Measurements from ENCODE around the gene PFDN4.

PFDN4 gene

DNA sequence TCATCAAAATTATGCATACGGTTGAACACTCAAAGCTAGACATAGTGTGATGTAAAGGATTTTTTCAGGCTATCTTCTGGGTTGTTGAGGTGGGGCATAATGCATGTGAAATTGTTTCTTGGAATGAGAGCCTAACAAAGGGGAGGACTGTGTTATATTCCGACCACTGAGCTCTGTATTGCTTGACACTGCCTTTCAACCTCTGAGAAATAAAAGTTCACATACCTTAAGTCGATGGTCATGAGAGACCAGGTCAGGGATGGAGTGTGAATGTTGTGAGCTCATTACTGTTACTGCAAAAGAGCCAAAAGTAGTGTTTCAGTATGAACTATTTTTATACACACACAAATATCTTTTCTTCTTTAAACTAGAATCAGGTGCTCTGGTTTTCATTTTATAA, 5.0 kb downstream of the PFDN4 start:
- H3K27ac ChIP-seq = no peak overlapping the region
- TF ChIP-seq ZFX (IDR thresholded peaks at IDR 0.05; ENCODE audit: borderline replicate concordance) = no peak

- no peak for TF ChIP-seq ZFX (IDR thresholded peaks at IDR 0.05; ENCODE audit: borderline replicate concordance)
- TF ChIP-seq, protein P1, sequence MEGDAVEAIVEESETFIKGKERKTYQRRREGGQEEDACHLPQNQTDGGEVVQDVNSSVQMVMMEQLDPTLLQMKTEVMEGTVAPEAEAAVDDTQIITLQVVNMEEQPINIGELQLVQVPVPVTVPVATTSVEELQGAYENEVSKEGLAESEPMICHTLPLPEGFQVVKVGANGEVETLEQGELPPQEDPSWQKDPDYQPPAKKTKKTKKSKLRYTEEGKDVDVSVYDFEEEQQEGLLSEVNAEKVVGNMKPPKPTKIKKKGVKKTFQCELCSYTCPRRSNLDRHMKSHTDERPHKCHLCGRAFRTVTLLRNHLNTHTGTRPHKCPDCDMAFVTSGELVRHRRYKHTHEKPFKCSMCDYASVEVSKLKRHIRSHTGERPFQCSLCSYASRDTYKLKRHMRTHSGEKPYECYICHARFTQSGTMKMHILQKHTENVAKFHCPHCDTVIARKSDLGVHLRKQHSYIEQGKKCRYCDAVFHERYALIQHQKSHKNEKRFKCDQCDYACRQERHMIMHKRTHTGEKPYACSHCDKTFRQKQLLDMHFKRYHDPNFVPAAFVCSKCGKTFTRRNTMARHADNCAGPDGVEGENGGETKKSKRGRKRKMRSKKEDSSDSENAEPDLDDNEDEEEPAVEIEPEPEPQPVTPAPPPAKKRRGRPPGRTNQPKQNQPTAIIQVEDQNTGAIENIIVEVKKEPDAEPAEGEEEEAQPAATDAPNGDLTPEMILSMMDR (IDR thresholded peaks at IDR 0.05) = no peak
- no peak overlapping the region for H3K27ac ChIP-seq
Observed at GRCh38 chr20:54214566-54214965, 6.7 kb downstream of the PFDN4 start.

DNA sequence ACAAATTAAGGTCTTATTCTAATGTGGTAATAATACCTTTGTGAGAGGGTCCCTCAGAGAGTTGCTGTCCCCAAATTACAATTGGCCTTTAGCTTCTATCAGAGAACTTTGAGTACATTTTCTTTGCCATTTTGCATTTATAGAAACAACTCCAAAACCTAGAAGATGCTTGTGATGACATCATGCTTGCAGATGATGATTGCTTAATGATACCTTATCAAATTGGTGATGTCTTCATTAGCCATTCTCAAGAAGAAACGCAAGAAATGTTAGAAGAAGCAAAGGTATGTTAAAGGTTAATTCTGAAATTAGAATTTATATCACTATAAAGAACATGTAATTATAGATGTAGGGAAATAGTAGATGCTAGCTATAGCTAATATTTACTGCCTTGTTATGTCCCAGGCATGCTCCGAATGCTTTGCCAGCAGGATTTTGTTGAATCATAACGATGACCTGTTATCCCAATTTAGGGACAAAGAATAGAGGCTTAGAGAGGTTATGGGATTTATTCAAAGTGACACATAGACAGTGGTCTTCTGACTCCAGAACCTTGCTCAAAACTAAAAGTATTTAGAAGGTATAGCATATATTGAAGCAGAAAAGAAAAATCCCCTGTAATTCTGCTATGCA, 7.4 kb downstream of the PFDN4 start:
- no peak for TF ChIP-seq ZFX (IDR thresholded peaks at IDR 0.05; ENCODE audit: borderline replicate concordance)
- TF ChIP-seq, protein P1 (IDR thresholded peaks at IDR 0.05) = no peak
- H3K27ac ChIP-seq = no peak overlapping the region

- no peak overlapping the region for H3K27ac ChIP-seq
- TF ChIP-seq ZFX (IDR thresholded peaks at IDR 0.05; ENCODE audit: borderline replicate concordance) = no peak
- TF ChIP-seq, protein P1 (IDR thresholded peaks at IDR 0.05) = no peak
Observed at GRCh38 chr20:54217762-54218161, 9.9 kb downstream of the PFDN4 start.

DNA sequence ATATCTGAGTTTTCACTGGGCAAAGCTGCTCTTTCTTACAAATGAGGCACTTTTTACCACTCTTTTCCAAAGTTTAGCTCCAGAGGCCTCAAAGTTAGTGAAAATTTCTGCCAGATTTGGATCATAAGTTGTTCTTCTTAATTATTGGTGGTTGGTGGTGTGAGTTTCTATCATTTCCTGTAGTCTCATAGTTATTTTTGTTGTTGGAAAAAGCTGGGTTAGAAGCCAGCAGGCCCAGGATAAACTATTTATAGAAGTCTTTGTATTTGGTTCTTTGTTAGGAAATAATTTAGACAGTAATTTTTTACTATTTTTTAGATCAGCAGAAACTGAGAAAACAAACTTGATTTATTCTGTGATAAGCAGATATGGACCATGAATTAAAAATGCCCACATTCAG, 10.6 kb downstream of the PFDN4 start:
- TF ChIP-seq ZFX (IDR thresholded peaks at IDR 0.05; ENCODE audit: borderline replicate concordance) = no peak
- TF ChIP-seq, protein P1 (IDR thresholded peaks at IDR 0.05) = no peak
- H3K27ac ChIP-seq = no peak overlapping the region

DNA sequence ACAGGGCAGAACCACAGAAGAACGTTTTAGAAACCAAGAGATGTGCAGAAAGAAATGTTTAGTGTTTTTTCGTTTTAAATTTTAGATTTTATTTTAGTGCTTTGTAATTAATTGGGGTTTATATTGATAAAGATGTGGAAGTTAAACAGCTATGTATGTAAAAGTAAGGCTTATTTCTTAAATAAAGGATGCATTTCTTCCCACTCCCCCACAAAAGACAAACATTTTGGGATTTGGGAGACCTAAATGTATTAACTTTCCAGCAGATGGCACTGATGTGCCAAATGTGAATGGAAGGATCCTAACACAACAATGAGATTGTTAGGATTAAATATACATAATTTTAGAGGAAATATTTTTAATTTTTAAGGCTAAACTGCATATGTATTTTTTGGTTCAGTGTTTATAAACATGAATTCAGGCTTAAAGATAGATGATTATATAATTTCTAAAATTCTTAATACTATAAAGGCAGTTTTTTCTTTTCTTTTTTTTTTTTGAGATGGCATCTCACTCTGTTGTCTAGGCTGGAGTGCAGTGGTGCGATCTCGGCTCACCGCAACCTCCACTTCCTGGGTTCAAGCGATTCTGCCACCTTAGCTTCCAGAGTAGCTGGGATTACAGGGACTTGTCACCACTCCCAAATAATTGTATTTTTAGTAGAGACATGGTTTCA, 12.0 kb downstream of the PFDN4 start:
- no peak overlapping the region for H3K27ac ChIP-seq
- TF ChIP-seq ZFX (IDR thresholded peaks at IDR 0.05; ENCODE audit: borderline replicate concordance) = no peak
- TF ChIP-seq, protein P1 (IDR thresholded peaks at IDR 0.05) = peak; percentile 69

DNA sequence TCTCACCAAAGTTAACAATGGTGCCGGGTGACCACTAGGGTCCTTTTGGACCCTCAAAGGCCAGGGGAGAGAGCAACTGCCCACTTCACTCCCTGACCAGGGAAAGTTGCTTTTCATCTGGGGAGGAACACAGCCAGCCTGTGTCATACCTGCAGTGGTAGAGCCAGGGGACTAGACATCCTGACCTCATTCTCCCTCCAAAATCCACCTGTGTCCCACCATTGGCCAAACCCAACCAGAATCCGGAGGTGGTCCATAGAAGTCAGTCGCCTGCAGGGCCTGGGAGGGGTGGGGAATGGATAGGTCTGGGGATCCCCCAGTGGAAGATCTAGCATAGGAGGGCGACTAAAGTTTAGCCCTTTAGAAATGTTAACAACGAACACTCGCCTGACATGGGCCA, 12.8 kb downstream of the PFDN4 start:
- TF ChIP-seq, protein P1 (IDR thresholded peaks at IDR 0.05) = no peak
- TF ChIP-seq ZFX (IDR thresholded peaks at IDR 0.05; ENCODE audit: borderline replicate concordance) = no peak
- no peak overlapping the region for H3K27ac ChIP-seq
